Activated naive CD4-positive, alpha-beta T cell treated with anti-CD3 and anti-CD28 coated beads, Interleukin-2, amount 10 ng/mL, durations not matched to agents 7 days and 5 days (primary cell): ENCODE results near the gene VDR.
A peak's percentile ranks its signal among the peaks of the same experiment; 100 is the strongest.

Experiments
- CTCF ChIA-PET: fragments of 350-600 bp; sonication (Branson Sonifier 250); formaldehyde crosslinking; loops from one replicate; lab custom pipeline; 2021; ENCODE audit warnings: antibody characterized with exemption; lab: Charles Lee
- DNase-seq: peaks from one replicate; pipeline ENCODE4 v3.0.0-alpha.2; 2020
- H3K27ac Mint-ChIP-seq: one replicate; pipeline ENCODE4 v1.8.0; 2021; ENCODE audit warnings: mild to moderate bottlenecking, moderate library complexity, mixed read lengths
- H3K27me3 Mint-ChIP-seq: one replicate; pipeline ENCODE4 v1.8.0; 2021; ENCODE audit warnings: mild to moderate bottlenecking, mixed read lengths
- H3K36me3 Mint-ChIP-seq: one replicate; pipeline ENCODE4 v1.8.0; 2021; ENCODE audit warnings: mixed read lengths
- H3K4me1 Mint-ChIP-seq: one replicate; pipeline ENCODE4 v1.8.0; 2021; ENCODE audit warnings: mixed read lengths
- H3K4me3 Mint-ChIP-seq: one replicate; pipeline ENCODE4 v1.8.0; 2021; ENCODE audit warnings: mild to moderate bottlenecking, moderate library complexity, mixed read lengths
- H3K9me3 Mint-ChIP-seq: one replicate; pipeline ENCODE4 v1.8.0; 2021; ENCODE audit warnings: mixed read lengths

The VDR gene

GRCh38 chr12:47808574-47809365 lies 96.0 kb downstream of the VDR start:
- H3K36me3 Mint-ChIP-seq = peaks cover 69% of the 10 kb centered on the region
- H3K27ac Mint-ChIP-seq = peak overlapping the region; percentile 90
- H3K4me1 Mint-ChIP-seq = peaks cover 93% of the 10 kb centered on the region
- CTCF ChIA-PET = interaction anchor here (0.7 to 29.3 kb wide), 9 partner anchors 11 to 77 kb away, joined by 3 to 716 read pairs (median 4); partner anchors contain the start of gene HDAC7
- DNase-seq = peak; percentile 75
- no peaks in the 10 kb centered on the region for H3K9me3 Mint-ChIP-seq
- H3K27me3 Mint-ChIP-seq = no peaks in the 10 kb centered on the region
- H3K4me3 Mint-ChIP-seq = peak overlapping the region; percentile 68

DNA sequence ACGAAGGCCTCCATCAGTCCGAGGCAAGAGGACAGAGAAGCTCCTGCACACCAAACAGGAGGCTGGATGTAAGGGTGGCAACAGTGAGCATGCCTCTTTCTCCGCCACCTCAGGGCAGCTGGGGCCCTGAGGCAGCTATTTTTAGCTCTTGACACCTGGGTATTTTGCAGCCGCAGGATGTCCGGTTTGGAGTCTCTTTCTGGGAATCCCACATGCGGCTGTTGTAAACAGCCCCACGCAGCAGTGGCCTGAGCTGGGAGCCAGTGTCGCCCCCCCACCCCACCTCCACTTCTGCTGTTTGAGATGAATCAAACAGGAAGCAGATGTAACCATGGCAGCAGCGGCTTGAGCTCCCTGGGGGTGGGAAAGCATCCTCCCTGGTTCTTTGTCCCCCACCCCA lies 96.7 kb downstream of the VDR start:
- CTCF ChIA-PET = interaction anchor here (0.7 to 29.3 kb wide), 8 partner anchors 10 to 78 kb away, joined by 3 to 716 read pairs (median 6); partner anchors contain the start of gene HDAC7
- Mint-ChIP-seq H3K9me3 (no peaks in the 10 kb centered on the region), H3K4me1 (peaks cover 93% of the 10 kb centered on the region), H3K27ac (peak overlapping the region; percentile 90), H3K36me3 (peaks cover 69% of the 10 kb centered on the region), H3K4me3 (peak overlapping the region; percentile 68), H3K27me3 (no peaks in the 10 kb centered on the region)
- DNase-seq = peak; percentile 95

GRCh38 chr12:47807338-47807737 lies 97.5 kb downstream of the VDR start:
- CTCF ChIA-PET = interaction anchor here (1.4 to 29.3 kb wide), 5 partner anchors 10 to 41 kb away, joined by 4 to 716 read pairs (median 8); partner anchors contain the start of gene HDAC7
- DNase-seq = no peak
- H3K36me3 Mint-ChIP-seq = peaks cover 71% of the 10 kb centered on the region
- peaks cover 96% of the 10 kb centered on the region for H3K4me1 Mint-ChIP-seq
- no peaks in the 10 kb centered on the region for H3K27me3 Mint-ChIP-seq
- no peaks in the 10 kb centered on the region for H3K9me3 Mint-ChIP-seq
- peak overlapping the region; percentile 90 for H3K27ac Mint-ChIP-seq
- H3K4me3 Mint-ChIP-seq = peak overlapping the region; percentile 68

DNA sequence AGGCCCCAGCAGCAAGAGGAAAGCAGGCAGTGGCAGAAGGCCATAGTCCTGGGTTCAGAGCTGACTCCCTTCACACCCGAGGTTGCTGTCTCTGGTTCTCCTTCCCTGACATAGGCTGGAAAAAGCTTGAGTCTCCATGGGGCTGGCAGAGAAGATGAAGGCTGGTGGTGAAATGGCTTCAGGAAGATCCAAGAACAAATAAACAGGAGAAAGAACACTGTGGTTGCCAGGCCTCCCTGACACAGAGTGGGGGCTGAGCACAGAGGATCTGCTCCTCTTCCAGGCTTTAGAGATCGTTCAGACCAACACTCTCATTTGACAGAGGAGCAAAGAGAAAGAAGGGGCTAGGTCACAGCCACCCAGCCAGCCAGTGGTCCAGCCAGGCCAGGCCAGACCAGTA lies 99.4 kb downstream of the VDR start:
- H3K4me3 Mint-ChIP-seq = peak overlapping the region; percentile 68

GRCh38 chr12:47804171-47804570 lies 100.6 kb downstream of the VDR start:
- no peaks in the 10 kb centered on the region for H3K9me3 Mint-ChIP-seq
- CTCF ChIA-PET = interaction anchor here (0.5 to 29.3 kb wide), 9 partner anchors 8 to 593 kb away, joined by 3 to 716 read pairs (median 3); no protein-coding TSS in a partner anchor
- no peak for DNase-seq
- H3K4me3 Mint-ChIP-seq = peak overlapping the region; percentile 59
- peaks cover 100% of the 10 kb centered on the region for H3K4me1 Mint-ChIP-seq
- no peaks in the 10 kb centered on the region for H3K27me3 Mint-ChIP-seq
- H3K27ac Mint-ChIP-seq = peak overlapping the region; percentile 90
- H3K36me3 Mint-ChIP-seq = peaks cover 75% of the 10 kb centered on the region

More for the DNA sequence above, 99.4 kb downstream of the VDR start:
- H3K27me3 Mint-ChIP-seq = no peaks in the 10 kb centered on the region
- H3K9me3 Mint-ChIP-seq = no peaks in the 10 kb centered on the region
- peaks cover 98% of the 10 kb centered on the region for H3K4me1 Mint-ChIP-seq
- DNase-seq = no peak
- H3K27ac Mint-ChIP-seq = peak overlapping the region; percentile 90
- CTCF ChIA-PET = interaction anchor here (1.1 to 29.3 kb wide), 5 partner anchors 12 to 64 kb away, joined by 3 to 716 read pairs (median 5); no protein-coding TSS in a partner anchor
- H3K36me3 Mint-ChIP-seq = peaks cover 70% of the 10 kb centered on the region

DNA sequence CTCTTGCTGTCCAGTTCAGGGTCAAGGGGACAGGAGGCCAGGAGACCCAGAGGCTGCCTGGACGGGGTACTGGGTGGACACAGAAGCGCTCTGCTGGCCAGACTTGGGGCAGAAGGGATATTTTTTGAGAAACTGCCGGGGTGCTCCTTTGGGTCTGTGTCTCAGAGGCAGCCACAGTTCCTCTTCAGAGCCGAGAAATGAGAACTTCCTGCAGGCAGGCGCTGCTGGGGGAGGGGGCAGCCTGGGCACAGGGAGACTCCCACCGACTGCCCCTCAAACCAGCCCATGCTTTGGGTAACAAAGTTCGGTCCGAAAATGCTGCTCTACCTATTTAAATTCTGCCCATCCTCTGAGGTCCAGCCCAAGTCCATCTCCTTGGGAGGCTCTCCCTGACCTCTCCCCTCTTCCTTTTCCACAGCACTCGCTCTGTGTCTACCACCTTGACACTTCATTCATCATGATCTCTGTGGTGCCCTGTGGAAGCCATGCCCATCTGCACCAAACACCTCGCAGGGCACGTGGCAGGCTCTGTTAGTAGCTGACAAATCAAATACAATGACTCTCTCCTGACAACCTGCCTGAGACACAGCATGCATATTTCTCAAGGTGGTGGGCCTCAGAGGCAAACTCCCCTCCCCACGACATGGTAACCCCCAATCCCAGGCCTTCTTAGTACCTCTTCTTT lies 101.5 kb downstream of the VDR start:
- Mint-ChIP-seq H3K27ac (peak overlapping the region; percentile 90), H3K9me3 (no peaks in the 10 kb centered on the region), H3K4me1 (peaks cover 97% of the 10 kb centered on the region), H3K36me3 (peaks cover 79% of the 10 kb centered on the region), H3K27me3 (no peaks in the 10 kb centered on the region), H3K4me3 (peak overlapping the region; percentile 59)
- DNase-seq = no peak
- CTCF ChIA-PET = interaction anchor here (0.5 to 29.3 kb wide), 9 partner anchors 9 to 592 kb away, joined by 3 to 716 read pairs (median 4); no protein-coding TSS in a partner anchor

DNA sequence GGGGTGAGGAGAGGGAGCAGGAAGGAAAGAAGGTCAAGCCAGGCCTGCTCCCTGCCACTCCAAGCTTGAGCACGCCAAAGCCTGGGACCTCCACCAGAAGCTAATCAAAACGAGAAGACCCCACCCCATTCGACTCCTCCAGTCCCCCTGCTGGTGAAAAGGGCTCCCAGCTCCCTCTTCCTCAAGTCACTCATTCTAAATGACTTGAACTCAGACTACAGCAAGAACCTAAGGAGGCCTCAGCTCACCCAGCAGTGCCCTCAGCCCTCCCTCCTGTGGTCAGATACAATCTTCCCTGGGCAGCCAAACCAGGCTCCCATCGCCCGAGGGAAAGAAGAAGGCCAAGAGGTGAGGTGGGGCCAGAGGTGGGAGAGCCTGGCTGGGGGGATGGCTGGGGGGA lies 102.5 kb downstream of the VDR start:
- Mint-ChIP-seq H3K4me1 (peaks cover 92% of the 10 kb centered on the region), H3K4me3 (peak overlapping the region; percentile 59), H3K27me3 (no peaks in the 10 kb centered on the region), H3K9me3 (no peaks in the 10 kb centered on the region), H3K36me3 (peaks cover 80% of the 10 kb centered on the region), H3K27ac (peak overlapping the region; percentile 90)
- peak; percentile 53 for DNase-seq
- CTCF ChIA-PET = interaction anchor here (0.7 to 29.3 kb wide), 18 partner anchors 9 to 397 kb away, joined by 3 to 716 read pairs (median 4); no protein-coding TSS in a partner anchor

GRCh38 chr12:47801904-47802246 lies 102.9 kb downstream of the VDR start:
- DNase-seq = no peak
- Mint-ChIP-seq H3K4me1 (peaks cover 88% of the 10 kb centered on the region), H3K27ac (peak overlapping the region; percentile 90), H3K4me3 (peak overlapping the region; percentile 59), H3K27me3 (no peaks in the 10 kb centered on the region), H3K9me3 (no peaks in the 10 kb centered on the region), H3K36me3 (peaks cover 79% of the 10 kb centered on the region)
- CTCF ChIA-PET = interaction anchor here (0.7 to 29.3 kb wide), 19 partner anchors 9 to 397 kb away, joined by 3 to 716 read pairs (median 4); no protein-coding TSS in a partner anchor

DNA sequence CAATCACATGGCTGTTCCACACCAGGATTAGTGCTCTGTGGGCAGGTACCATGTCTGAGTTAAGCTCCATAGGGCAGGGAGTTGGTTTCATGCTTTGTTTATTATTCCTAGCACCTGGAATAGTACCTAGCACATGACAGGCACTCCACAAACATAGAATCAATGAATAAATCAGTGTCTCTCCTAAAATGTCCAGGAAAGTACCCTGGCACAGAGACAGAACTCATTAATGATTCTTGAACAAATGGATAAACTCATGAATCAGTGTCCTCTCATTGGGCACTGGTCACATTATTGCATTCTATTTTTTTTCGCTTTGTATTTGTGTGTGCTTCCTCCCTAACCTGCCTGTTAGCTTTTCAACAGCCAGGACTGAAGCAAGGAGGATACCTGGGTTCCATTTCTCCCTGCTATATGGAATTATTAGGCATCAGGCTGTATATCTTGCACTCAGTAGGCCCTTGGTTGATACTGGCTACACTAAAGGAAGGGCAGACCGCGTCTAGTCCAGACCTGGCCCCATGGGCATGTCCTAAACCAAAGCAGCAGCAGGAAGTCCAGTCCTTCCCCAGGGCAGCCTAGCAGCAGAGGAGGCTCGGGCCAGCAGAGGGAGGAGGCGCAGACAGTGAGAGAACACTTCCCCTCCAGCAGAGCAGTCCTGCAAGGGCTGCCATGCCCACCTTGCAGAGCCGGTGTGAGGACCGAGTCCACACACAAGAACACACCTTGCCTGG lies 103.5 kb downstream of the VDR start:
- no peaks in the 10 kb centered on the region for H3K27me3 Mint-ChIP-seq
- CTCF ChIA-PET = interaction anchor here (0.7 to 29.3 kb wide), 15 partner anchors 8 to 98 kb away, joined by 3 to 716 read pairs (median 4); no protein-coding TSS in a partner anchor
- DNase-seq = no peak
- H3K4me3 Mint-ChIP-seq = no peak overlapping the region
- peaks cover 73% of the 10 kb centered on the region for H3K36me3 Mint-ChIP-seq
- H3K27ac Mint-ChIP-seq = peak overlapping the region; percentile 90
- no peaks in the 10 kb centered on the region for H3K9me3 Mint-ChIP-seq
- H3K4me1 Mint-ChIP-seq = peaks cover 83% of the 10 kb centered on the region

GRCh38 chr12:47800582-47800981 lies 104.2 kb downstream of the VDR start:
- no peak overlapping the region for H3K4me3 Mint-ChIP-seq
- peaks cover 67% of the 10 kb centered on the region for H3K36me3 Mint-ChIP-seq
- H3K9me3 Mint-ChIP-seq = no peaks in the 10 kb centered on the region
- no peaks in the 10 kb centered on the region for H3K27me3 Mint-ChIP-seq
- H3K4me1 Mint-ChIP-seq = peaks cover 75% of the 10 kb centered on the region
- CTCF ChIA-PET = interaction anchor here (1.4 to 29.3 kb wide), 5 partner anchors 10 to 99 kb away, joined by 3 to 716 read pairs (median 7); no protein-coding TSS in a partner anchor
- no peak for DNase-seq
- H3K27ac Mint-ChIP-seq = peak overlapping the region; percentile 90

DNA sequence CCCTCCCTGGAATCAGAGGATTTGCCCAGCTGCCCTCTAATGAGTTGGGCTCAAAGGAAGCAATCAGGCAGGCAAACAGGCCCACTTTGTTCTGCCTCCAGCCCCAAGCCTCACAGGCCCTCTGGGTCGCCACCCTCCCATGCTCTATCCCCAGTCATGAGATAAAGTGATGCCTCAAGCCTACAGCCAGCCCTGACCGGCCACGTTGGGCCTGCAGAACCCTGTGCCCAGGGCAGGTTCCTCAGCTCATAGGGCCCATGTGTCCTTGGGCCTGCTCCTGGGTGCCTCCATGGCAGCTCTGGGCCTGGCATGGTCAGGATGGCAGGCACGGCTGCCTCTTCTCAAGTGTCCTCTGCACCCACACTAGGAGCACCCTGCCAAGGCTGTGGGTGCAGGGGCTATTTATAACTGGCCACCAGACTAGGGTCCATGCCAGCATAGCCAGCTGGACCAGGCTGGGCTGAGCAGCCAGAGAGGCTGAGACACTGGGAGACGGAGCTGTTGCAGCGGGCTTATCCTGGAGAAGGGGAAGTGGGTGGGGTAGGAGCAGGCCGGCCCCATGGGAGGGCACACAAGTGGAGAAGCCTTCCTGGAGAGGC lies 105.3 kb downstream of the VDR start:
- Mint-ChIP-seq H3K27ac (peak overlapping the region; percentile 74), H3K4me1 (peaks cover 64% of the 10 kb centered on the region), H3K9me3 (no peaks in the 10 kb centered on the region), H3K27me3 (no peaks in the 10 kb centered on the region), H3K36me3 (peaks cover 62% of the 10 kb centered on the region), H3K4me3 (no peak overlapping the region)
- no peak for DNase-seq
- CTCF ChIA-PET = interaction anchor here (1.1 to 29.3 kb wide), 2 partner anchors 36 to 55 kb away, joined by 4 to 716 read pairs; no protein-coding TSS in a partner anchor

GRCh38 chr12:47798382-47798948 lies 106.3 kb downstream of the VDR start:
- no peak for DNase-seq
- Mint-ChIP-seq H3K4me1 (peaks cover 56% of the 10 kb centered on the region), H3K27me3 (no peaks in the 10 kb centered on the region), H3K4me3 (no peak overlapping the region), H3K9me3 (no peaks in the 10 kb centered on the region), H3K36me3 (peaks cover 62% of the 10 kb centered on the region), H3K27ac (peak overlapping the region; percentile 71)
- CTCF ChIA-PET = interaction anchor here (1.1 to 29.3 kb wide), 6 partner anchors 9 to 54 kb away, joined by 4 to 716 read pairs (median 7); no protein-coding TSS in a partner anchor
